Epidermal melanocyte (primary cell): ENCODE data around the gene EXO1.

ENCODE experiments used
- DNase-seq: peaks from one replicate; pipeline ENCODE4 v3.0.0; 2011; ENCODE audit warnings: low spot score; ENCODE audit not compliant: insufficient read length

EXO1 gene

DNA sequence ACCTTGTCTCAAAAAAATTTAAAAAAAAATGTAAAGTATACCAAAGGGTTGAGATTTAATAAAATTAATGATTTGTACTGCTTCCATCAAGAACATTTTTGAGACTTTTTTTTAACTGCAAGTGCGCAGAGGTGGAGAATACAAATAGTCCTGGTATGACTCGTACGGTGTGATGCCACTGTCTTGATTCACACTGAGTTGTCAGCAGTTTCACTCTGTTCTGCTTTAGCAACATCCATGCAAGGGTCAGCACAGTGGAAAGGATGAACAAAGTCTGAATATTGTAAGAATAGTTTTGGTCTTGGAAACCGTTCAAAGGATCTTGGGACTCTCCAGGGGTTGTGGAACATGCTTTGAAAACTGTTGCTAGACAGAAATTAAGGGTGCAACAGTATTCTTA is 40.2 kb downstream of the EXO1 start:
- DNase-seq = no peak

DNA sequence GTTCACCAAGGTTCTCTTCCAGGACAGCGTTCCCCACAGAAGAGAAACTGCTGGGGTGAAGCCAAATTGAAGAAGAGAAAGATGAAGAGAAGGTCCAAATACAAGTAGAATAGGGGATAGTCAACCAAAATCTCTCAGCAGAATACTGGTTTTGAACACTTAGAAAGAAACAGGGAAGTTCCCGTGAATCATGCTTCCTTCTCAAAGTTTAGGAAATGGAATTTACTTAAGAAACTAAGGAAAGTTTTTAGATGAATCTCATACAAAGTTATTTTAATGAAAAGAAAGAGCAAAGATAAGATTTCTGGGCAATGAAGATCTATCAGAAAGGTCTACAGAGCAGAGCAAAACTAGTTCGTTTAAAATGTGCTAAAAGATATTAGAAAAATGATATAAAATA is 43.3 kb downstream of the EXO1 start:
- DNase-seq = no peak

DNA sequence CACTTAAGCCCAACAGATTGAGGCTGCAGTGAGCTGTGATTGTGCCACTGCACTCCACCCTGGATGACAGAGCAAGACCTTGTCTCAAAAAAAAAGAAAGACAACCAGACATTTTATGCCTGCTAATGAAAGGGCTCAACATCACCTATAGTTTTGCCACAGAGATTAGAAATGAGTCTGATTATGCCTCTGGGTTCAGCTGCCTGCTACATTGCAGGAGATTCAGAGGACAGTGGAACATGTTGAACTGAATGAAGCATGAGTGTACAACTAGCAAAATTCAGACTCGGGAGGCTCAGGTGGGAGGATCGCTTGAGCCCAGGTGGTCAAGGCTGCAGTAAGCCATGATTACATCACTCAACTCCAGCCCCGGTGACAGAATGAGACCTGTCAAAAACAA is 46.0 kb downstream of the EXO1 start:
- no peak for DNase-seq

DNA sequence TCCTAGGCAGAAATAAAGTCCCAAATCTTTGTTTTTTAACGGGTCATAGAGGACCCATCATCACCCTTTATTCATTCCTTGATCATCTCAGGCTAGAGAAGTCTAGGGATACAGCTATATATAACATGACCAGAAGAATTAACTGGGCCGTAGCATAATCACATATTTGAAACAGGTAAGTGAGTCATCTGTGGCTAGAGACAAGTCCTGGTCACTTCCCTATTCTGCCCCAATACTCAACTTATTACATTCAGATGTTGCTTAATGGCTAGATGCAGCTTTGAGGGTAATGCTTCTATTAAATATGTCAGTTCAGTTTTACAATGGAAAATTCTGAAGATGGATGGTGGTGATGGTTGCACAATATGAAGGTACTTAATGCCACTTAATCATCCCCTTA is 47.0 kb downstream of the EXO1 start:
- DNase-seq = no peak

DNA sequence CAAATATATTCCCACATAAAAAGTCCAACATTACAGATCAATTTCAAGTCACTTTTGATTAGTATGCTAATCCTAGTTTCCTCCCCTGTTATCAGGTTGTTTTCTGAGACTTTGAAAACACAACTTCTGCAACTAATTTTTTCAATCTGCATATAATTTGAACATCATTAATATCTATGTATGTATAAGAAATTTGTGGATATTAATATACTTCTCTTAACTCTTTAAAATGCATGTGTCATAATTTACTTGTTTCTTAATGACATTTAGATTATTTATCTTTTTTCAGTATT is 48.6 kb downstream of the EXO1 start:
- no peak for DNase-seq

DNA sequence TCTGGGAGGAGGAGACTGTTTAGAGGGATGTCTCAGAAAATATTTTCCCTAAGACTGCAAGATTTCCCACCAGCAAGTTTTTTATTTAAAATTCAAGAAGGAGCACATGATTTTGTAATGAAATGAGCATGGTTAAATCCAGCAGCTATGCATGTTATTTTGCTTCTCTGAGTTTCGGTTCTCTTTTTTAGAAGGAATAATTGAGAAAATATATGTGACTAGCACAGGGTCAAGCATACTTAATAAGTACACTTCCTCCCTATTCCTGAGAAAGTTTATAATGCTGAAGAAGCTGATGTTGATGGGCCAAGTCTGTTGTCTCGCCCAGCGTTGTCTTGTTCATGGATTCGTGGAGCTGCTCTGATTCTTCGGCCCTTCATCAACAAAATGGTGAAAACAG is 51.2 kb downstream of the EXO1 start:
- no peak for DNase-seq

DNA sequence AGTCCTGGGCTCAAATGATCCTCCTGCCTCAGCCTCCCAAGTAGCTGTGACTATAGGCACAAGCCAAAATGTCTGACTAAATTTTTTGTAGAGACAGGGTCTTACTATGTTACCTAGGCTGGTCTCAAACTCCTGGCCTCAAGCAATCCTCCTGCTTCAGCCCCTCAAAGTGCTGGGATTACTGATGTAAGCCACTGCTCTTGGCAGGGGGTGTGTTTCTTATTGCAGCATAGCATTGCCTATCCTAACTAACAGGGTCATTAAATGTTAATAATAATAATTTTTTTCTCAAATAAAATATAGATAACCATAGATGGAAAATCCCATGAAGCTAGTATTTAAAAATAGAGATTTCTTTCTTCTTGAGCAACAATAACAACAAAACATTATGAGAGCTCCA is 52.4 kb downstream of the EXO1 start:
- DNase-seq = no peak

DNA sequence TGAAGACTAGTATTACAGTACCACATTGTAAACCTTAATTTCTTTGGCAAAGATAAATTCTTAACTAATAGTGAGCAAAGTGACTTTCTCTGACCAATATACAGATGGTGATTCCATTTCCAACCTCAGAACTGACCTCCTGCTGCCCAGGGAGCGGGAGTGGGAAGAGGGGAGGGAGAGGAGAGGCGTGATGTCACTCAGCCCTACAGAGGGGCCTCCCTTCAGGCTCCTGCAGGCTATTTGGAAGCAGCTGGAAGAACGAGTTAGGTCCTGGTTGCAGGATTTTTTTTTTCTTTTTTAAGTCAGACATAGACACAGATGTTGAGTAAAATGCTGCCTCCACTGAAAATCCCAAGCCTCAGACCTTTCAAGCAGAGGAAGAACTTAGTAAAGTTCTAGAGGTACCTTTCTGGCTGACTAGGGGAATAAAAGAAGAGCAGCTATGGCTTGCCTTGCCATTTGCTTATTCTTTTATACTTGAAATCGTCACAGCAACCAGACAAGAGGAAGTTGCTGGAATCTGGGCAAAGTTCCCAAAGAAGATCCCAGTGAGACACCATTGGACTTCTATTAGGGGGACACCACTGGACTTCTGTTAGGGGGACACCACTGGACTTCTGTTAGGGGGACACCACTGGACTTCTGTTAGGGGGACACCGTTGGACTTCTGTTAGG is 54.5 kb downstream of the EXO1 start:
- DNase-seq = no peak

DNA sequence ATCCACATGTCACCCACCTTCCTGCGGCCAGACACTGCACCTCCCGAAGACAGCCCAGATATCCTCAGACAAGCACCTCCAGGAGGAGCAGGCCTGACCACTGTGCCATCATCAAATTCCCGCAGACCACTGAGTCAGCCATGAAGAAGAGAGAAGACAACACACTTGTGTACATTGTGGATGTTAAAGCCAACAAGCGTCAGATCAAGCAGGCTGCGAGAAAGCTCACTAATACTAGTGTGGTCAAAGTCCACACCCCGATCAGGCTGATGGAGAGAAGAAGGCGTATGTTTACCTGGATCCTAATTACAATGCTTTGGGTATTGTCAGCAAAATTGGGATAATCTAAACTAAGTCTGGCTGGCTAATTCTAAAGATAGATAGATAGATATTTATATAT is 68.2 kb downstream of the EXO1 start:
- DNase-seq = no peak

DNA sequence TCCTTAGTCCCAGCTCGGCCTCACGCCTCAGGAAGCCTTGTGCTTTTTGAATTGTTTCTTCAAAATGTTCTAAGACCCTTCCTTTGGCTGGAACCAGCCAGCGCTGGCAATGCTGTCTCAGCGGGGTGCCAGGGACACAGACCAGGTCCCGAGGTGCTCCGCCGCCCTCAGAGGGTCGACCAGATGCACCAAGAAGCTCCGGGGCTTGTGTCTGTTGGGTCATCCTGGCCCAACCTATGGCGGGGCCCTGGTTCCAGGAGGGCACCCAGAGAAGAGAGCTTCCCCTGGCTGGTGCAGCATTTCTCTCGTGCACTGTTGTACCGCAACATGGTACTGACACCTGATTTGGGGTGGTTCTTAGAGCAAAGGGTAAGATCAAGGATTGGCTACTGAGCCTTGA is 69.5 kb downstream of the EXO1 start:
- no peak for DNase-seq

DNA sequence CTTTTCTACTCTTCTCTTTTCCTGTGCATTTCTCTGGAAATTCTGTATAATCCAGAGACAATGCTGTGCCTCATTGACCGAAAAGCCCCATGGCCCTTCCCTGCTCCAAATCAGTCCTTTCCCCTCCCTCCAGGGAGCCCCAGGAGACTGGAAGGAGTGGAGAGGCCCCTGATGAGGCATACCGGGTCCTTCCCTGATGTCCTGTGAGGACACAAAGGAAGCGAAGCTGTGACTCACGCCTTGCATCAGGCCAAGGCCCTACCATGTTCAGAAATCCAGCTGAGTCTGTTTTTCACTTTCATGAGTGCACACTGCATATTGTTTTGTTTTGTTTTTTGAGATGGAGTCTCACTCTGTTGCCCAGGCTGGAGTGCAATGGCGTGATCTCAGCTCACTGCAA is 70.9 kb downstream of the EXO1 start:
- no peak for DNase-seq

DNA sequence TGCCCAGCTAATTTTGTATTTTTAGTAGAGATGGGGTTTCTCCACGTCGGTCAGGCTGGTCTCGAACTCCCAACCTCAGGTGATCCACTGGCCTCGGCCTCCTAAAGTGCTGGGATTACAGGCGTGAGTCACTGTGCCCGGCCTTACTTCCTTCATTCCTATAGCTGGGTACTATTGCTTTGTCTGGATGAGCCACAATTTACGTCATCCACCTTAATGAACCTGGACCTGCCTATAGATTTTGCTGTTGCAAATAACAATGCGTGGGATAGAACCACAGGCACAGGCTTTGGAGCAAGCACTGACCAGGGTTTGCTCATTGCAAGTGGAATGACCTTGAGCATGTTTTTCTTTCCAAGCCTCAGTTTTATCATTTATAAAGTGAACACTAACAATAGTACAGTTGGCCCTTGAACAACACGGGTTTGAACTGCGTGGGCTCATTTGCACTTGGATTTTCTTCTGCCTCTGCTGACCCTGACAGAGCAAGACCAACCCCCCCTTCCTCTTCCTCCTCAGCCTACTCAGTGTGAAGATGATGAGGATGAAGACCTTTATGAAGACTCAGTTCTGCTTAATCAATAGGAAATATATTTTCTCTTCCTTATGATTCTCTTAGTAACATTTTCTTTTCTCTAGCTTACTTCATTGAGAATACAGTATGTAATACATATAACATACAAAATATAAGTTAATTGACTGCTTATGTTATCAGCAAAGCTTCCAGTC is 76.2 kb downstream of the EXO1 start:
- DNase-seq = no peak

DNA sequence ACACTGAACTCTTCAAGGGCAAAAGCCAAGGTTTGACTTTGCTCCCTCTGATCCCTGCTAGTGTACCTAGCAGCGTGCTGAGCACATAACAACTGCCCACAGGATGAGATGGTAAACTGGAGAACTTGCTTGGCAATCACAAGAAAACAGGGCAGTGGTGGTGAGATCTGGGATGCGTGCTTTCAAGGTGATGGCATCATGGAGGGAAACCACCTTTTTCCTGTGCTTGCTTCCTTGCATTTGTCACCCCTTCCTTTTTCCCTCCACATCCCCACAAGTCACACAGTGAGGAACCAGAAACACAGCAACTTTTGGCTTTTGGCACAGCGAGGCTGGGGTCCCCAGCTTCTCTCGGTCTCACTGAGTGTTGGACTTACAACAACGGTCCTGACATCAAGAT is 78.1 kb downstream of the EXO1 start:
- DNase-seq = no peak

DNA sequence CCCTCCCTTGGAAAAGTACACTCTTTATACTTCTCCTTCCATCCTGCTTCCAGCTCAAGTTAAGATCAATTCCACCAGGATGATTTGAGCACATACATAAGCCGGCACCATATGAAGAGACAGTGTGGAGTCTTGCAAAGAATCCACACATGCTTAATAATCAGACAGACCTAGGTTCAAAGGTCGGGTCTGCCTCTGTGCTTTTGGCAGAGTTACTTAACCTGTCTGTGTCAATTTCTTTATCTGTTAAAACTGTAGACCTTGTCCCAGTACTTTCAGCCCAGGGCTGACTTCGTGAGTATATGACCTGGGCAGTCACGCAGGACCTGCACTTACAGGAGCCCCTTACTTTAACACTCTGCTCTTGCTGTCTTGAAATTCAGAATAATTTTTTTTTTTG is 79.3 kb downstream of the EXO1 start:
- no peak for DNase-seq

DNA sequence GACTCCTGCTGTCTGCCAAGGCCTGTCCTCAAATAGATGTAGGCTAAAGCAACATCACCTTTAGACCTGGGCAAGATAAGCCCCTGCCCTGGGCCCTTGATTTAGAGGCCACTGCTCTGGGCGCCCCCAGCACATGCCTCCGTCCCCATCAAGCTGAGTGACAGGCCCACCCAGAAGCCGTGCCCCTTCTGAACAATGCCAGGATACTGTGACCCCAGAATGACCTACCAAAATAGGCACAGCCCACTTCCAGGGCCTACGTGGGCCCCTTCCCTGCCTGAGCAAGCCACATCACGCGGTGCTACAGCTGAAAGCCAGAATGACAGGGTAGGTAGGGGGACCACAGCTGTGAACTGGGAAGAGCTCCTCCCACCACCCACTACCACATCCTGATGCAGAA is 84.8 kb downstream of the EXO1 start:
- DNase-seq = no peak

DNA sequence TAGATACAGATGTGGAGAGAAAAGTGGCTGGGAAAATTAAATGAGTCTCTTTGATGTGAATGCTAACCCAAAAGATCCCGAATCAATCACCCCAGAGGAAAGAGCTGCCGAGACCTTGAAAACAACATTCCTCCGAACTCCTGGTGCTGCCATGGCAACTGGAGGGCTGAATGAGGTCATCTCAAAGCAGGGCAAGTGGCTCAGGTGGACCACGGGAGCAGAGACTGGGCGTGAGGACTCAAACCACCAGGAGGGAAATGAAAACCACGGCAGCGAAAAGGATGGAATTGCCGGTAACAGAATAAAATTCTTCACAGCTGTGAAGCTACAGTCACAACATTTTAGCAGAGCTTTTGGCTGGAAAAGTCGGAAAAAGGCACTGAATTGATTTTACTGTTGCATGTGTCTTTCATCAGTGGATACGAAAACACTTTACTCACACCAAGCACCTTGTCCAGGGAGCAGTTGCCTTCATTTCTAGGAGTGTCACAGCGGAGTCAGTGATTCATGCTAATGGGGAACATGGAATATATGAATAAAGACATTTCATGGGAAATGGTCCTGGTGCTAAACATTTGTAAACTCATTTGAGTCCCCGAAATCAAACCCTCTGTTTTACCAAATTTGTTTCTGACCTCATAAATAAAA is 86.3 kb downstream of the EXO1 start:
- DNase-seq = no peak

DNA sequence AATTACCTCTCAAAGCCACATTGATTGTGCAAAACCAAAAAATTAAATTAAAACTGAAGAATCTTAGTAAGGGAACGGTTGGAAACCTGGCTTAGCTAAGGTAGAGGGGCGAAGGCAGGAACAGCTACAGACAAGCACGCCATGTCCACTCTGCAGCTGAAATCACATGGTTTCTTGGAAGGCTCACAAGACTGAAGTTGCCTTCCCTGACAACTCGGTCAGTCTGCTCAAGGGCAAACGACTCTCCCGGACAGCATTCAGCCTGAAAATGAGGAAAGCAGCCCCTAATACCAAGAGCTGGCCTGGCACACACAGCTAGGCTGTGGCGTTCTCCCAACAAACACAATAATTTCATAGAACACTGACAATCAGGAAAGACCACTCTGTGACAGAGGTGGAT is 86.9 kb downstream of the EXO1 start:
- DNase-seq = no peak
